GM12878 (cell line): ENCODE data around the gene OAF.

Source experiments
- CTCF ChIP-seq, 3 experiments: IDR thresholded peaks in 2 of 3; conservative IDR thresholded peaks in 1 of 3; 2 replicates each; pipeline ENCODE4 v1.5.1; 2011; ENCODE audit warnings: low read depth in 3 of 3, low read length in 3 of 3, mild to moderate bottlenecking in 3 of 3, control low read depth in 2 of 3, moderate library complexity in 2 of 3, inconsistent platforms in 1 of 3, mixed read lengths in 1 of 3; ENCODE audit not compliant: control insufficient read depth in 2 of 3, insufficient read depth in 1 of 3; ENCODE audit errors: extremely low read depth in 1 of 3
- CUX1 ChIP-seq: IDR thresholded peaks from 2 replicates; pipeline ENCODE4 v1.6.1; 2012; ENCODE audit warnings: improper control_type of control experiment, low read depth, low read length; ENCODE audit not compliant: insufficient replicate concordance
- EZH2 ChIP-seq: IDR thresholded peaks from 2 replicates; pipeline ENCODE4 v1.6.1; 2012; ENCODE audit warnings: low read depth, mild to moderate bottlenecking, control low read depth, inconsistent platforms, low read length, borderline replicate concordance; ENCODE audit not compliant: control insufficient read depth
- GABPA ChIP-seq: IDR thresholded peaks from 2 replicates; pipeline ENCODE4 v1.6.1; 2014; ENCODE audit warnings: antibody characterized with exemption, low read depth, mild to moderate bottlenecking, inconsistent platforms
- IRF4 ChIP-seq: IDR thresholded peaks from 2 replicates; pipeline ENCODE4 v1.6.1; 2011; ENCODE audit warnings: low read depth, low read length
- NFYB ChIP-seq: IDR thresholded peaks from 2 replicates; pipeline ENCODE4 v1.6.1; 2011; ENCODE audit warnings: low read depth, mild to moderate bottlenecking, low read length, improper control_type of control experiment, moderate library complexity; ENCODE audit not compliant: insufficient read depth
- POLR2A ChIP-seq: IDR thresholded peaks from 2 replicates; pipeline ENCODE4 v1.6.1; 2011; ENCODE audit warnings: low read depth, mild to moderate bottlenecking, low read length
- RELA ChIP-seq: fragments of 450-650 bp; IDR thresholded peaks from 2 replicates; pipeline ENCODE4 v1.8.0; 2014; ENCODE audit warnings: borderline replicate concordance; ENCODE audit not compliant: partially characterized antibody
- SIN3A ChIP-seq: IDR thresholded peaks from 2 replicates; pipeline ENCODE4 v1.6.1; 2012; ENCODE audit warnings: low read depth, low read length, improper control_type of control experiment
- SMAD1 ChIP-seq: fragments of 450-650 bp; IDR thresholded peaks from 2 replicates; pipeline ENCODE4 v1.6.1; 2018; ENCODE audit warnings: mild to moderate bottlenecking, low read depth; ENCODE audit not compliant: partially characterized antibody
- TAF1 ChIP-seq: IDR thresholded peaks from 2 replicates; pipeline ENCODE4 v1.6.1; 2011; ENCODE audit warnings: mild to moderate bottlenecking, low read depth, low read length, borderline replicate concordance
- ZNF274 ChIP-seq: IDR thresholded peaks from one replicate; pipeline ENCODE4 v1.8.0; 2011; ENCODE audit not compliant: insufficient read length, insufficient read depth
- TF ChIP-seq, protein P1 (sequence below): IDR thresholded peaks from 2 replicates; pipeline ENCODE4 v1.6.1; 2012; ENCODE audit warnings: low read length, inconsistent platforms
- TF ChIP-seq, protein P2 (sequence below): IDR thresholded peaks from 2 replicates; pipeline ENCODE4 v1.6.1; 2011; ENCODE audit warnings: low read depth, mild to moderate bottlenecking, low read length, moderate library complexity, borderline replicate concordance; ENCODE audit errors: extremely low read depth

DNA sequence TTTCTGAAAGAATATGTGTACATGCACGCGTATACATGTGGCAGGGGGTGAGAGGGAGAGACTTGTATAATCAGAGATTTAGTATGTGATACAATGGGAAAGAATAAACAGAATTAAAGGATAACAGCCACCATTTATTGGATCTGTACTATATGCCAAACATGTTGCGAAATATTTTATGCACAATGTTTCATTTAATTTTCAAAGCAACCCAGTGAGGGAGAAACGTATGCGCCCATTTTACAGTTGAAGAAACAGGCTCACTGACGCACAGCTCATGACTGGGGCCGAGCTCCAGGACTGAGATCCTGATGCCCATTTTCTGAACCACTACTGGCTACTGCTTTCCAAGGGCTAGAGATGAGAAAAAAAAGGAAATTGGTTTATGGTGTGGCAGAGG, 3.3 kb upstream of the OAF start:
- no peak for TF ChIP-seq POLR2A
- no peak for TF ChIP-seq CTCF (IDR thresholded peaks at IDR 0.05 in 2 of 3, conservative IDR thresholded peaks at IDR 0.05 in 1 of 3; ENCODE audit: control insufficient read depth in 2 of 3, extremely low read depth in 1 of 3, insufficient read depth in 1 of 3, low read depth in 3 of 3, low read length in 3 of 3)
- TF ChIP-seq NFYB, result no peak
- TF ChIP-seq, protein P1, sequence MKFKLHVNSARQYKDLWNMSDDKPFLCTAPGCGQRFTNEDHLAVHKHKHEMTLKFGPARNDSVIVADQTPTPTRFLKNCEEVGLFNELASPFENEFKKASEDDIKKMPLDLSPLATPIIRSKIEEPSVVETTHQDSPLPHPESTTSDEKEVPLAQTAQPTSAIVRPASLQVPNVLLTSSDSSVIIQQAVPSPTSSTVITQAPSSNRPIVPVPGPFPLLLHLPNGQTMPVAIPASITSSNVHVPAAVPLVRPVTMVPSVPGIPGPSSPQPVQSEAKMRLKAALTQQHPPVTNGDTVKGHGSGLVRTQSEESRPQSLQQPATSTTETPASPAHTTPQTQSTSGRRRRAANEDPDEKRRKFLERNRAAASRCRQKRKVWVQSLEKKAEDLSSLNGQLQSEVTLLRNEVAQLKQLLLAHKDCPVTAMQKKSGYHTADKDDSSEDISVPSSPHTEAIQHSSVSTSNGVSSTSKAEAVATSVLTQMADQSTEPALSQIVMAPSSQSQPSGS, result no peak
- no peak for TF ChIP-seq SMAD1
- TF ChIP-seq EZH2, result no peak
- no peak for TF ChIP-seq IRF4
- TF ChIP-seq SIN3A, result no peak
- no peak for TF ChIP-seq GABPA
- no peak for TF ChIP-seq ZNF274
- TF ChIP-seq RELA, result no peak
- TF ChIP-seq, protein P2, sequence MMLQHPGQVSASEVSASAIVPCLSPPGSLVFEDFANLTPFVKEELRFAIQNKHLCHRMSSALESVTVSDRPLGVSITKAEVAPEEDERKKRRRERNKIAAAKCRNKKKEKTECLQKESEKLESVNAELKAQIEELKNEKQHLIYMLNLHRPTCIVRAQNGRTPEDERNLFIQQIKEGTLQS, result no peak
- TF ChIP-seq CUX1, result no peak
- no peak for TF ChIP-seq TAF1
